Measurements from ENCODE around the gene SPARCL1.
A peak's percentile ranks its signal among the peaks of the same experiment; 100 is the strongest.

The SPARCL1 gene

GRCh38 chr4:87540146-87541058 is 11.2 kb upstream of the SPARCL1 start:
- no peak for DNase-seq (ENCODE audit: low spot score)

DNA sequence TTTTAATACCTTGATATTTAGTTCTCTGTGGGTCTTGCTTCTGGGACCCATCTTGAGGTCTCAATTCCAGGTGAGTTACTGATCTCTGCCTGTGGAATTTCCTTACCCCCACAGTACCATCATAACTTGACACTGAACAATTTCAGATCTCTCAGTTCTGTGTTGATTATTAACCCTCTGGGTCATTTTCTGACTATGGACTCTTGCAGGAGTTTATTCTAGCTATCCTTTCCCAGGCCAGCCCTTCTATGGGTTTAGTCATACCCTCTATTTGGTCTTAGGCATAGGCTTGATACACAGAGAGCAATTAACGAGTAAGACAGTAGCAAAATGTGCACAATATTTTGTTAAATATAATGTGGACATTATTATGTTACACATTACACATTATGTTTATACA is 3.7 kb upstream of the SPARCL1 start:
- no peak for DNase-seq (ENCODE audit: low spot score)

- no peak for DNase-seq (ENCODE audit: low spot score)
These were observed 2.9 kb upstream of the SPARCL1 start for GRCh38 chr4:87532109-87532508.

- no peak for DNase-seq (ENCODE audit: low spot score)
These were observed 2.4 kb upstream of the SPARCL1 start for GRCh38 chr4:87531621-87532020.

- DNase-seq (ENCODE audit: low spot score), result no peak
These were observed 1.7 kb upstream of the SPARCL1 start for GRCh38 chr4:87530868-87531267.

- DNase-seq (ENCODE audit: low spot score), result no peak
These were observed 1.1 kb upstream of the SPARCL1 start for GRCh38 chr4:87530229-87530628.

DNA sequence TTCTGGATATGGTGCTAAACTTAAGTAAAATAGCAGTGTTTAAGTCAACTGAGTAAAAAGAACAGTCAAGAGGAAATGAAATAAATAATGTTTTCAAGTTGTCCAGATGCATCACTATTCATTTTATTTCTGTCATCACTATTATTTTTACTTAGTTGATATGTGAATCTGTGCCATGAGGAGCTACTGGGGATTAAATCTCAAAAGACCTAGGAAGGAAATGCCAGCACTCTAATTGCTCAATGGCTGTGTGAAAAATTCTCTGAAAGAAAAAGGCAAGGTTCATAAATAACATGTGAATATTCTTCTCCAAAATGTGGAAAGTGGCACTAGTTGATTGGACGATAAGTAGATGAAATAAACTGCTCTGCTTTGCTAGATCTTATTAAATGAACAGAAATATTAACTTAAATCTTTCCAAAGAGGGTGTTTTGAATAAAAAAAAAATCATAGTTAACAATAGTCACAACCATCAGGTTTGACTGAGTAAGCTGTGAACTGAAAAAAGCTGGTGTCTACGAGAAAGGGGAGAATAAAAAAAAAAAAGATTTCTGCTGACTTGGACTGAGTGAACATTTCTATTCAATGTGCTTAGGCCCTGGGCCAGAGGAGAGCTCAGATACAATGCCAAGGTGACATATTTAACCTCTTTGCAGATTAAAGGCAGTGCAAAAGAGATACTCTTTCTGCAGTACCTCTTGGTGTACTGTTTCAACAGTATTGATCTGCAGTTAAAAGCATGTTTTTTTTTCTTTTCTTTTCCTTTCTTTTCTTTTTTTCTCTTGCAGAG is 1.6 kb downstream of the SPARCL1 start:
- DNase-seq (ENCODE audit: low spot score), result no peak

DNA sequence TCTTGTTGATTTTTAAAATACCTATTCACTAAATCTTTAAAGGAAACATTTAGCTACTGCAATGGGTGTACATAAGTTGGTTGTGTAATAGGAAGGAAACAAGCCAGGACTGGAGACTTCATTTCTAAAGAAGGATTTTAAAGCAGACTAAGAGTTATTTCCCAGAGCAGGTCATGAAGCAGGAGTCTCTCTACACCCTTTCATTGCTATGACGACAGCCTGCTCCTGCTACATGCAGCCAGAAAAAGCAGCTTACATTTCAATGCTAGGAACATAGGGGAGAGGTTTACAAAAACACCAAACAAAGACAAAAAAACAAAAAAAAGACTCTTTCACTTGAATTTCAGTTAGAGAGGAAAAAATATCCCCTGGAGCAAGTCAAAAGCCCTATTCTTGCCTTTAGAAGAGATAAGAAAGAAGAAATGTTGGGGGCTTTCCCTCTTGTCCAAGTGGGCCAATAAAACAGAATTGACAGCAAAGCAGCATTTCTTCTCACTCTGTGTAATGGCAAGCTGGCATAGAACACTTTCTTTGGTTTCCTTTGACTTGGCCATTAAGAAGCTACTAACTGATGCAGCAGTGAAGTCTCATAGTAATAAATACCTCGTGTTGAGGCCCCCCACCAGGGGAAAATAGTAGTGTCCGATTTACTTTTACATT is 3.4 kb downstream of the SPARCL1 start:
- no peak for DNase-seq (ENCODE audit: low spot score)

GRCh38 chr4:87524456-87524855 is 4.7 kb downstream of the SPARCL1 start:
- DNase-seq (ENCODE audit: low spot score), result no peak

DNA sequence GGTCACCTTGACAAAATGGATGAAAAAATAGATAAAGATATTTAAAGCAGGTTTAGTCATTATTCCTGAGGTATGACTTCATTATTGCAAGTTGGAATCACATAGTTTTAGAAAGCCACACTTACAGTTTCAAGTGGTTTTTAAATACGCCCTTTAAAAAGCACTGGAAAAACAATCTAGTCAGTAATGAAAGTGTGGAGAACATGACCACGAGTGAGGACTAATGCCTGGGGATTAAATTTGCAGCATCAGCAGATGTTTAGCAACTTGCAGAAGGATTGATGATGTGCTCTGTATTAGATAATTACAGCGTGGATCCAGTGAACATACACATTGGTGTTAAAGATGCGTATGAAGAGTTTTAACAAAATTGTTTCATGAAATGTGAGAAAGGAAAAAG is 5.9 kb downstream of the SPARCL1 start:
- DNase-seq (ENCODE audit: low spot score), result no peak

GRCh38 chr4:87521757-87522374 is 7.3 kb downstream of the SPARCL1 start:
- DNase-seq (ENCODE audit: low spot score), result peak; percentile 4

GRCh38 chr4:87521319-87521718 is 7.9 kb downstream of the SPARCL1 start:
- no peak for DNase-seq (ENCODE audit: low spot score)

DNA sequence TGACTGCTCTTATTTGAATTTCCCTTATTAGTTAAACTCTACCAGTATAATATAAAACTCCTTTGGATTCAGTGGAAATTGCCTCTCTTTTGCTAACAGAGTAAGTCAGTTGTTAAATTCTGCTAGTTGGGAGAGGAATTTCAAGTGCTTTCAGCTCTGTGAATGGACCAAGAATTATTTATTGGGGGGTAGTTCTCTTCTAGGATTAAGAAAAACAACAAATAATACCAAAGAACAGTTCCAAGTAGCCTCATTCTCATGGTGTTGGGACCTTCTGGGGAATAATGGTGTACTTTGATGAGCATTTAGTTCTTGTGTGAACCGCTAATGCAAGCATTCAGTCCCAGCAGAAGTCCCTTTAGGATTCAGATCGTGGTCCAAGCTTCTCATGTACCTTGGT is 11.6 kb downstream of the SPARCL1 start:
- no peak for DNase-seq (ENCODE audit: low spot score)

DNA sequence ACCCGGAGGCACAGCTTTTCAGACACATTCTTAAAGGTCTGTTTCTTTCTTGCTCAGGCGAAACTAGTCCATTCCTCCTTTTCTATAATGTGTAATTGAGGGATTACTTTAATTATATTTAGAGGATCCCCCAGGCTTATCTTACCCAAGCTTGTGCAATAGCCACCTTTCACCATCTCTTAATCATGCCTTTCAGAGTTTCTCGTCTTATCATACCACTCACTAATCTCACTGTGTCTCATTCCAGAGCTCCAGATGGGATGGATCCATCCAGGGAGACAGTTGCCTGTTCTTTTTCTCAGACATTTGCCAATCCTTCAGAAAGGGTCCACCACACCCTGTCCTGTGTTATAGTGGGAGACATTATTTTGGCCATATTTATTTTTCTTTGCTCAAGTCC is 12.5 kb downstream of the SPARCL1 start:
- no peak for DNase-seq (ENCODE audit: low spot score)

DNA sequence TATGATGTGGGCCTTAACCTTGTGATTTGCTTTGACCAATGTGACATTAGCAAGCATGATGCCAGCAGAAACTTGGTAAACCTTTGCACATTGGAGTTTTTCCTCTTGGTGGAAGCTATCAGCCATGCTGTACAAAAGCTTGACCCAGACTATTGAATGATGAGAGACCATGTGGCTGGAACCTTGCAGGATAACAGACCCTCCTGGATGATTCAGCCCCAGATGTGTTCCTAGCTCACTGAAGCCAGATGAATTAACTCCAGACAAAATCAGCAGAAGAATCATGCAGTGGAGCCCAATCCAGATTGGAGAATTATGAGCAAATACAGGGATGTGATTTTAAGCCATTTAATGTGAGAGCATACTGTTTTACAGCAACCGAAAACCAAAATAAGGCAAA is 16.8 kb downstream of the SPARCL1 start:
- DNase-seq (ENCODE audit: low spot score), result no peak

- no peak for DNase-seq (ENCODE audit: low spot score)
These were observed 17.7 kb downstream of the SPARCL1 start for GRCh38 chr4:87511500-87511899.

DNA sequence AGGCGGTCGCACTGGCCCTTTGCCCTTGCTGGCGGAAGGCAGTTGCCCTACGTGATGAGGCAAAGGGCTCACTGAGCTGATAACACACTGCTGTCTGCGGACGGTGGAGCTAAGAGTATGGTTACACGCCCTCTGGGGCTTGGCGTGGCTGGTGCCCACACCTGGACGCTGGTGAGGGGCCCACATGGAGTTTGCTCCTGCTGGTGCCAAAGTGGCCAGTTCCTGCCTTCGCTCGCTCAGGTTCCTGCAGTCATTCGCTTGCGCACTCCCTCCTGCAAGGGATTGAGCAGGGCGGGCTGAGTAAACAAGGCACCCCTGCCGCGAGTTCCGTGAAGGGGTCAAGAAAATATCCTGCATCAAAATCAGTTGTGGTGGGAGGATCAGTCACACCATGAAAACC is 18.4 kb downstream of the SPARCL1 start:
- no peak for DNase-seq (ENCODE audit: low spot score)

DNA sequence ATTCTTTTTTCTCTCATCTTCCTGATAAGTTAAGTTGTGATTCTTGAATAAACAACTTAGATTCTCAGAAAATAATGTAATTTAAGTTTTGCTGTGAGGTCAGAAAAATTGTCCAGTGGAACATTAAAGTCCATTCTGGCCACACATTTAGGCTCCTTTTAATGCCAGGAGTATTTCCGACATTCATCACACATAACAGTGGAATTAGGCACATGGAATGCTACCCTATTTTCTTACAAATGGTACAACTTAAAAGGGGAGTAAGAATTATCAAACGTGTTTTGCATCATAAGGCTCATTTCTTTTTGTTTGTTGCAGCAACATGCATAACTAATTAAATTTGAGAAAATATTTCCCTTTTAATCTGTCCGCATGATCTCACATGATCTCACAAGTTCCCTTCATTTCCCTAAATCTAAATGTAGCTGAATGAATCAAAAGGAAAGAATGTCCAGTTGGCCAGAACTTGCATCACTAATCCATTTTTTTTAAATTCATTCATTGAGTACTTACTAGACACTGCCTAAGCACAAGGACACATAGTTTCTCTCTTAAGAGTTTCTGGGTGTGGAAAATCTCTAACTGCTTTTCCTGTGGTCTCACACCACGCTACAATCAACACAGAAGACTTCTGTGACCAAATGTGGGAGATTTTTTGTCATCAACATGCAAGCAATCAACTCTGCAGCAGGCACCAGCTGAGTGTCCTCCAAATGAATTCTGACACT is 22.0 kb downstream of the SPARCL1 start:
- DNase-seq (ENCODE audit: low spot score), result no peak

GRCh38 chr4:87505862-87506261 is 23.3 kb downstream of the SPARCL1 start:
- DNase-seq (ENCODE audit: low spot score), result no peak

DNA sequence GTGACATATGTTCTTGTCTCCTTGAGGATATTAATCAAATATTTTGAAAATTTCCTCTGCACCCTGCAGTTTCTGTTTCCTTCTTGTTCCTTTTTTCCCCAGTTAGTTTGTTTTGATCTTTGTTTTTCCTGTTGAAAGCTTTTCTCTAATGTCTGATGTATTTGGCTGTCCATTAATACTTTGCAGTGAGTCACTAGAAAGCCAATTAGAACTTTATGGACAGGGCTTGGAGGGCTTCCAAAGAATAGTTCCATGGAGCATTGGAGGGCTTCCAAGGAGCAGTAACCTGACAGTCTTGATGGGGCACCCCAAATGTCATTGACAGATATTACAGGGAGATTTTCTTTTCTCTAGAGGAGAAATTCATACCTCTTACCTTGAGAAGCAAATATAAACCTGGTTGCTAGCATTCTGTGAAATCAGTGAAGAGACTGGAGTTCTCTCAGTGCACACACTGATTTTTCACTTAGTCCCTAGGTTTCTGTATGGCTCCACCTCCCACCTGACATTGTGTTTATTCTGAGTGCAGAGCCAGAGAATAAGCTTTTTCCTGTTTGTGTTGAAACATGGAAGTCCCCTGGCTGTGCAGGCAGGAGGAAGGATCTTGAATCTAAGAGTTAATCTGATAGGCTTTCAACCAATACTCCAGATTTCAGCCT is 26.5 kb downstream of the SPARCL1 start:
- DNase-seq (ENCODE audit: low spot score), result no peak

DNA sequence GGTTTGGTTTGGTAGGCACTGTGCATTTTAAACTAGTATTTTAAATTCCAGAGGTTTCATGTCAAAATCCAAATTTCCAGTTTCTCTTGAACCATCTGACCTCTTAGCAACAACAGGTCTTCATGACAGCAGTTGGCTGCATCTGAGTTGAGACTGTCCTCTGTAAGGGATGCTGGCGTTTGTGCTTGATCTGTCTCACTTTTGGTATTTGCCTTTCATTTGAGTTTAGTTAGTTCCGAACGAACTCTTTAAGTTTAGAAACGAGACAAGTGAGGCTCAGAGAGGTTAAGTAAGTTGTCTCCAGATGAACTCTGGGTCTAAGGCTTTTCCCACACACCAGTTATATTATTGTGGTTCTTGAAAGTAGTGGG is 29.1 kb downstream of the SPARCL1 start:
- DNase-seq (ENCODE audit: low spot score), result no peak

Measured in SW480 (cell line).